HG03064 (cell line): ENCODE results near the gene TFIP11.

Source experiments
- ATAC-seq: cut with Tn5 transposase; IDR thresholded peaks from one replicate; pipeline ENCODE4 v1.9.1; 2021; ENCODE audit warnings: low read depth; ENCODE audit not compliant: unreplicated experiment

TFIP11 gene

DNA sequence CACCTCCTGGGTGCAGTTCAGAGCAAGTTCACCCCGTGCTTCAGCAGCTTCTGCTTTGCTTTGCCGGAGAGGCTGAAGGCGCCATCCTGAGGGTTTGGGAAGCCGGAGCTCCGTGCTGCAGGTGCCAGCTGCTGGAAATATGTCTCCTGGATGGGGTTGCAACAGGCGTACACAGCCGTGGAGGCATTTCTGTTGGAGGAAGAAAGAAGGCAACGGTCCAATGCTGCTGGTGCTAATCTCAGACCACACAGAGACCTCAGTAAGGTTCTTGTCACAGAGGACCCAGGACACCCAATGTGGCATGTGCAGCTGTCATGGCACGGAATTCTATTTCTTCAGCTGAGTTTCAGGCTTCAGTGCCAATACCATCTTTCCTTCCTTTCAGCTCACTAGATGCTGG, 59.1 kb downstream of the TFIP11 start:
- ATAC-seq = no peak

DNA sequence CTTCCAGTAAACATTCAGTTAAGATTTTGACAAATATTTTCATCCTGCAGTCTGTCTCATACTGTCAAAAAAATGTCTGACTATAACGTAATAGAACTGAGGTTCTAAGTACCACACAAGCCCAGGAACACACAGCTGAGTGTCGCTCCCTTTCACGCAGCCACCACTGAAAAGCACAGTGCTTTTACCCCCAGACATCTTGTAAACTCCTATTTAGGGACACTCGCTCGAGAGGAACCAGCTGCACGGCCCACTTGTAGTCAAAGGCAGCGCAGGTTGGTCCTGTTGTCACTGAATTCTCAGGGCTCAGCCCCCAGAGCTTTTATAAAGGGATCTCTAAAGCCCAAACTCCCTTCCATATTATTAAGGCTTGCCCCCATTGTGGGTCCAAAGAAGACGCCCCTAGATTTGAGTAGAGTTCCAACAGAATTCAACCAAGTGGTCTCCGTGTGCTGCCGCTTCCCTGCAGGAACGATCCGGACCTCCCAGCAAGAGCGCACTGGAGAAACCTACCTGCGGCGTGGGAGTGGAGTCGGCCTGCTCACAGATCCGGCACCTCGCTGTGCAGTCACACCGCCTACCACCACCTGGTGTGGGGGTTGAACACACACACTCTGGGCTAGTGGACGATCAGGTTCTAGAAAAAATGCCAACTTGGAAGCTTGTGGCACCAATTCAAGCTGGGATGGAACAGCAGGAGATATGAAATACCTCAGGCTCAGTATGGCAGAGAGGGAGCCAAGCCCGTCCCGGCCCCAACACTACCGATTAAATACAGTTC, 59.8 kb downstream of the TFIP11 start:
- ATAC-seq = no peak

DNA sequence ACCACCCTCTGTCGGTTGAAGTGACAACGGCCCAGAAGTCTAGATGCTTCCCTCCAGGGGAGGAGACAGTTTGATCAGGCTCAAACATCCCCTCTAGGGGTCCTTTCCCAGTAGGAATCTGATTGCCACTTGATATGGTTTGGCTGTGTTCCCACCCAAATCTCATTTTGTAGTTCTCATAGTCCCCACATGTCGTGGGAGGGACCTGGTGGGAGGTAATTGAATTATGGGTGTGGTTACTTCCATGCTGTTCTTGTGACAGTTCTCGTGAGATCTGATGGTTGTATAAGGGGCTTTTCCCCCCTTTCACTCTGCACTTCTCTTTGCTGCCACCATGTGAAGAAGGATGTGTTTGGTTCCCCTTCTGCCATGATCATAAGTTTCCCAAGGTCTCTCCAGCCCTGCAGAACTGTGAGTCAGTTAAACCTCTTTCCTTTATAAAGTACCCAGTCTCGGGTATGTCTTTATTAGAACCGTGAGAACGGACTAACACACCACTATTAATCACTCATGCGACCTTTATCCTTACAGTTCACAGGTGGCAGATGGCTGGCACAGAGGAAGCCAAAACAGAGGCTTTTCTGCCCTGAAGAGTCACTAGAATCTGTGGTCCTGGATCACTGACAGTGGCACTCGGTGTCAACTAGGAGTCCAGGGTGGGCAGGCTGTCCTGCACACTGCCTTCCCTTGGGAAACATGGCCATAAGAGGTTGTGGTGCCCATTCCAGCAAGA, 61.7 kb downstream of the TFIP11 start:
- ATAC-seq = no peak

DNA sequence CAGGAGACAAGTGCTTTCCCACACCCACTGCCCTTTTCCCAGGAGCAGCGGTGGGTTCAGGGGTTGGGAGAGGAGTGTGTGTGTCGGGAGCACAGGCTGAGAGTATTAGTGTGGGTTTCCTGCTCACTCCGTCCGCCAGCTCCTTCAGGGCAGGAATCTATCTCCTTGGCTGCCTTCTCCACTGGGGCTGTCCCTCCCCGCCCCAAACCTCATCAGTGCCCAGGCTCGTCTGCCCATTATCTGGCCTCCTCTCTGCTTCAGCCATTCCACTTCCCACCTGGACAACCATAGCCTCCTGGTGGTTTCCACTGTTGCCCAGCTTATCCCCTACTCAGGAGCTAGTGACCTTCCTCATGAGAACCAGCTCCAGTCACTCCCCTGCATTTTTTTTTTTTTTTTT, 63.3 kb downstream of the TFIP11 start:
- no peak for ATAC-seq

DNA sequence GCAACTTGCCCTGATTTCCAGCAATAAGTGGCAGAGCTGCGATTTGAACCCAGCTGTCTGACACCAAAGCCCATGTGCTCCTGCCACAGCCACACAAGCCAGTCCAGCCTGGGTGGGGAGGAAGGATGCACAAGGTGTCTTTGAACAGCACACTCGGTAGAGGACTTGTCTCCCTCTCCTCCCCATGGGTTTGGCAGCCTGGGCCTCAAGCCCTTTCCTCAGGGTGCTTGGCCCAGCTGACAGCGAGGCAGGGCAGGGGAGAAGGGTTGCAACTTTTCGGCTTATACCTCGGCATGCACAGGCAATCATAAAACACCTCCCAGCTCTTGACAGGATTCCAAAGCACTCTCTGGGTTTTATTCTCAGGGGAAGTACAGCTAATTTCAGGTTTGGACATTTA, 63.9 kb downstream of the TFIP11 start:
- no peak for ATAC-seq

DNA sequence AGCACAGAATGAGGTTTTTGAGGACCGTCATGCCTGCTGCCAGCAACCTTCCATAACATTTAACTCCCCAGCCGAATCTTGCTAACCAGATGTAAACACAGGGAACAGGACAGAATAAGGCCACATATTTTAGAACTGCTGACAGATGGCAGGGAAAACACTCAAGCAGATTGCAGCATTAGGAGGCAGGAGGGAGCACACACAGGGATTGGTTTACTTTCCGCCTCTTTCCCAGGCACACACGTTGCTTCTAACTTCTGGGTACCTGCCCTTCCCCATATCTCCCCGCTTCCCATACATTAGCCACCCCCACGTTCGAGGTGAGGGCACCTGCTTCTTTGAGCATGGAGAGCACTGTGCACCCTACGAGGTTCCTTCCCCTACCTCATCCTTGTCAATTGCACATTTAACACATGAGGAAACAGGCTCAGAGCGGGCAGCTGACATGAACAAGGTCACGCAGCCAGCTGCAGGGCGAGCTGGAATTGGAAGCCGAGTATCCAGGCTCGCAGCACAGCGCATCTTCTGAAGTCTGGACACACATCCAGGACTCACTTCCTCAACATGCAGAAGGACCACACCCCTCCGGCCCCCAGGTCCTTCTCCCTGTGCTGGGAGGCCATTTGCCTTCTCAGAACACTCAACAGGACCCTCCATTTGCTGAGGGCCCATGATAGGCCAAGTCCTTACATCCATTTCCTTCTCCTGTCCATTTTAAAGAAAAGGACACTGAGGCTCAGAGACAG, 64.5 kb downstream of the TFIP11 start:
- no peak for ATAC-seq

DNA sequence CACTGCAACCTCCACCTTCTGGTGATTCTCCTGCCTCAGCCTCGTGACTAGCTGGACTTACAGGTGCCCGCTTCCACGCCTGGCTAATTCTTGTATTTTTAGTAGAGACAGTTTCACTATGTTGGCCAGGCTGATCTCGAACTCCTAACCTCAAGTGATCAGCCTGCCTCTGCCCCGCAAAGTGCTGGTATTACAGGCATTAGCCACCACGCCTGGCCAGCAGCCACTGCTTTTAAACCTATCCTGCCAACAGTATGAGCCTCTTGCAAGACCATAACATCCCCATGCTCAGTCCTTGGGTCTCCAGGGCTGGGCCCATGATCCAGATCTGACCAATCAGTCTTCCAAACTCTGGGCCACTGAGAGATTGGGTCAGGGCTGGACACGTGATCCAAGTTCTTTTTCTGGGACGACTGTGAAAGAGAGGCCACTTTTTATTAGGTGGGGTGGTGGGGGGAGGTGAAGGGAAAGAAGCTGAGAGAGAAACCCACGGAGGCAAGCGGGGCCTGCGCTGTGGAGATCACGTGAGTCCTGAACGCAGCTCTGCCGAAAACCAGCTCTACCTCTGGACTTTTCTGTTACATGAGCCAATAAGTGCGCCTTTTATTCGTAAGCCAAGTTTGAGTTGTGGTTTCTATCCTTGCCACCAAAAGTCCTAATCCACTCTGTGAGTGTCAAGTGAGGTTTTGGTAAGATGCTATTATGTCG, 65.3 kb downstream of the TFIP11 start:
- no peak for ATAC-seq

DNA sequence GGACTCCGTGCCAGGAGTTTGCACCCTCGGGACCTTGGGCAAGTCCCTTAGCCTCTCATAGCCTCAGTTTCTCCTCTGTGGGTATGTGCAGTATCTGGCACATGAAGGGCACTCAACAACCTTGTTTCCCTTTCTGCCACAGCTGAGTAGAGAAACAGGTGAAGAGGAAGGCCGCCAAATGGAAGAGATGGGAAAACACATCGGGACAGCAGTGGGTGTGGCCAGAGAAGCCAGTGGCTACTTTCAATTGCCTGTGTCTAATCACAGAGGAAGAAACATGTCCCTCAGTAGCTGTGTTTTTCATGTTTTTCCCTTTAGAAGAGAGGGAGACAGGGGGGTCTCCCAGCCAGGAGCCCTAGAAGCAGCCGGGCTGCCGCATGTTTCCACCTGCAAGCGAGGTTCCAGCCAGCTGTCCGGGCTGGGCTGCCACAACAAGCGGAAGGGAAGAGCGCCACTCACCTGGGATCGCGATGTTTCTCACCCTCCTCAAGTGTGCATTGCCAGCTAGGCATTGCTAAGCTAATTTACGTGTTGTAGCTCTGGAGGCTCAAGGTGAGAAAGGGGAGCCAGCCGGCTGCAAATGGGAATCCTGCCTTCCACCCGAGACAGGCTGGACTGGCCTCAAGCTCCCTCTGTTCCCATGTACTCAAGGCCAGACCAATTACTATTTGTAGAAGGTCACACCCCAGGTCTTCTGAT, 66.5 kb downstream of the TFIP11 start:
- ATAC-seq = no peak

DNA sequence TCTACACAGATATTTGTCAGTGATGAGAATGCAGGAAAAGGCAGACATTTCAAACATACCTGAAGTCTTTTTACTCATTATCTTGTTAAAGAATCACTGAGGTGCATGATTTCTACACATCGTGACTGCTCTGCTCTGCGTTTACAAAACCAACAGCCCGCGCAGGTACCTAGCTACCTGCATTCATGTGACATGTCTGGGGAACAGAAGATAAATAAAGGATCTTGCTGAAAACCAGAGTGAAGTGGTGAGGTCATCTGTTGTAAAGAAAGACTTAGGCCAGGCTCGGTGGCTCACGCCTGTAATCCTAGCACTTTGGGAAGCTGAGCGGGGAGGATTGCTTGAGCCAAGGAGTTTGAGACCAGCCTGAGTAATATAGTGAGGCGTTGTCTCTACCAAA, 67.5 kb downstream of the TFIP11 start:
- ATAC-seq = no peak

DNA sequence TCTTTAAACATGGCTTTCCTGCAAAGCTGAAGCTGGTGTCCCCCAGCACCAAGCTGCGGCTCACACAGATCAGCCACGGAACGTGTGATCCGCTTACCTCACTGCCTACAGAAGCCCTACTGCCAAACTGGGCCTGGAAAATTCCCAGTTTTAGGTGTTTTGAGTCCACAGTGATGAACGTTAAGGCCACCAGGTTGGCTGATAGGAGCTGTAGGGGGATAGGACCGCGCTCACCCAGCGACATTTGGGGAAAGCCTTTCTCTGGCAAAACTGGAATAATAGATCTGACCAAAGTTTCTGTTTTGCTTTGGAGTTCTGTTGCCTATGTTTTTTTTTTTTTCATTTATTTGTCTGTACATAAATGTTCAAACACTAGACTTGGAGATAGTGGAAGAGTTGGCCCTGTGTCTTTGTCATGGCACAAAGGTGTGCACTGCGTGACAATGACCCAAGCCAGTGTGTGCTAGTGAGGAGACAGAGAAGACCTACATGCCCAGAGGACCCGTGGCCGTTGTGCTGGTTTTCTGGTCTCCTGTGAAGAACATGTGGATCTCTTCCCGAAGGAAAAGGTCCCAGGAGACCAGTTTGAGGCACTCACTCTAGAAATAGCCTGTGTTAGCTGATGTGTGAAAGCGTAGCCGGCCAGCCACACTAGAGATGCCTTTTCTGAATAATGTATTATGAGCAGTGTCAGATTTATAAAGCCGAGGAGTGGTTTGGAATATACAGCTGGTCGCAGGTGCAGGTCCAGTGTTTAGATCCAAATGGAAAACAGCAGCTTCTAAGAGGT, 68.2 kb downstream of the TFIP11 start:
- ATAC-seq = no peak

DNA sequence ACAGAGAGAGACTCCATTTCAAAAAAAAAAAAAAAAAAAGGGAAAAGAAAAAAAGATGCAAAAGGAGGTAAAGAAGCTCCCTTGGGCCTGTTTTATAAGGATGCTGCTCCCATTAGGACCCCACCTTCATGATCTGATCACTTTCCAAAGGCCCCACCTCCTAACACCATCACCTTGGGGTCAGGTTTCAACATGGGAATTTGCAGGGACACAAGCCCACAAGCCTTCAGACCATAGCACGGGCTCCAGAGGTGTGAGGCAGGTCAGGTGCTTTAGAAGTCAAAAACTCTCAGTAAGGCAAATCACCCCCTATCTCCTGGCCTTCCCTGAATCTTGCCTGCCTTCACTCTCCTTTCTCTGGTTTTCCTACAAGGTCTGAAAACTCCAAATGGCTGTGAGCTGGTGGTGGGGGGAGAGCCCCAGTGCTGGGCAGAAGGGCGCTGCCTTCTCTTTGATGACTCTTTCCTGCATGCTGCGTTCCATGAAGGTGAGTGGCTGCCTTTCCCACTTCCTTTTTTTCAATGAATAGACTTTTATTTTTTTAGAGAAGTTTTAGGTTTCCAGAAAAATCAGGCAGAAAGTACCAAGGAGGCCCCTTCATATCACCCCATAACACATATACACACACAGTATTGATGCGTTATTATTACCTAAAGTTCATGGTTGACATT, 70.1 kb downstream of the TFIP11 start:
- ATAC-seq = no peak
